Measurements from ENCODE around the gene KCNJ4.
A peak's percentile ranks its signal among the peaks of the same experiment; 100 is the strongest.

Gene KCNJ4

GRCh38 chr22:38435965-38436364 lies 19.0 kb downstream of the KCNJ4 start:
- TF ChIP-seq CTCF (IDR thresholded peaks at IDR 0.05; ENCODE audit: low read depth, low read length), result no peak
- DNase-seq (ENCODE audit: extremely low read depth, low read depth), result no peak

DNA sequence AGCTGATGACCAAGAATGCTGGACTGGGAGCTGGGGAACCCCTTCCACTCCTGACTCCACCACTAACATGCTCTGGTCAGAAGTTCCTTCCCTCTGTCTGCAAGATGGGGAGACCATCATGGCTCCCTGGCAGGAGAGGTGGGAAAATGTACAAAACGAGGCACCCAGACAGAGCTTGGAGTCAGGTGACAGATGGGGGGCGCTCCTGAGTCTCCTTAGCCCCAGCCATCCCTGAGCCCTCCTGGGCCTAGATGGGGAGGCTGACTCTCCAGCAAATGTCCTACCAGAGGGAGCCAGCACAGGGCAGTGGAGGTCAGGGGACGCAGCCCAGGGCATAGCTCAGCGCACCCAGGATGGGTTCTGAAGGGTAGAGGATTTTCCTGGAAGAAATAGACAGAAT lies 20.0 kb downstream of the KCNJ4 start:
- DNase-seq (ENCODE audit: extremely low read depth, low read depth), result no peak
- TF ChIP-seq CTCF (IDR thresholded peaks at IDR 0.05; ENCODE audit: low read depth, low read length), result no peak

GRCh38 chr22:38433871-38434270 lies 21.1 kb downstream of the KCNJ4 start:
- no peak for TF ChIP-seq CTCF (IDR thresholded peaks at IDR 0.05; ENCODE audit: low read depth, low read length)
- DNase-seq (ENCODE audit: extremely low read depth, low read depth), result no peak

GRCh38 chr22:38432264-38432663 lies 22.7 kb downstream of the KCNJ4 start:
- peak; percentile 11 for DNase-seq (ENCODE audit: extremely low read depth, low read depth)

GRCh38 chr22:38431266-38432010 lies 23.6 kb downstream of the KCNJ4 start:
- DNase-seq (ENCODE audit: extremely low read depth, low read depth), result no peak
- TF ChIP-seq CTCF (IDR thresholded peaks at IDR 0.05; ENCODE audit: low read depth, low read length), result no peak

More at GRCh38 chr22:38432264-38432663, 22.7 kb downstream of the KCNJ4 start:
- TF ChIP-seq CTCF (IDR thresholded peaks at IDR 0.05; ENCODE audit: low read depth, low read length), result no peak

DNA sequence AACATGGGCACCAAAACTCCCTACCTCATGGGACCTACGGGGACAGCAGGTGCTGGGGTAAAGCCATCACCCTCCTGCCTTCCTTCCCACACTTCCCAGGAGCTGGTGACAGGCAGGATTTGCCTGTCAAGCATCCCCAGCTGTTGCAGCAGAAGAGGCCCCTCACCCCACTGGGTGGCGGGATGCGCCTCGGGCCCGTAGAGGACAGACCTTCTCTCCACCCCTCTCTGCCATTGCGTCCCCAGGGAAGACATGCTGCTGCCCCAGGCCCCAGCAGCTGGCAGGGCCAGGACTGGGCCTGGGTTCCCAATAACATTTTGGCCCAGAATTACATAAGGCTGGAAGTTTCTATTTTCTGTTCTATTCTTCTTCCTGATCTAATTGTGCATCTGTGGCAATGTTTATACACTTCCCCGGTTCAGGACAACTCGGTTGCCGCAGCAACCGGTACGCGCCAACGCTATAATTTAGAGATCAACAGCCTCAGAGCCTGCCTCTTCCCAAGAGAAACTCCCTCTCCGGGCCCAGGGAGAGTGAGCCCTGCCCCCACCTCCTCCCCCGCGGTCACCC lies 25.4 kb downstream of the KCNJ4 start:
- TF ChIP-seq CTCF (IDR thresholded peaks at IDR 0.05; ENCODE audit: low read depth, low read length), result no peak
- DNase-seq (ENCODE audit: extremely low read depth, low read depth), result no peak

DNA sequence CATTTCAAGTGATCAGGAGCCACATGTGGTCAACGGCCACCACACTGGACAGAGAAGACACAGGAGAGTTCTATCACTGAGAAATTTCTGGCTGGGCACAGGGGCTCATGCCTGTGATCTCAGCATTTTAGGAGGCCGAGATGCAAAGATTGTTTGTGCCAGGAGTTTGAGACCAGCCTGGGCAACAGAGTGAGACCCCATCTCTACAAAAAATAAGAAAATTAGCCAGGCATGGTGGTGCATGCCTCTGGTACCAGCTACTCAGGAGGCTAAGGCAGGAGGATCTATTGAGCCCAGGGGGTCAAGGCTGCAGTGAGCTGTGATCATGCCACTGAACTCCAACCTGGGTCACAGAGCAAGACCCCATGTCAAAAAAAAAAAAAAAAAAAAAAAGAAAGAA lies 26.3 kb downstream of the KCNJ4 start:
- TF ChIP-seq CTCF (IDR thresholded peaks at IDR 0.05; ENCODE audit: low read depth, low read length), result no peak
- no peak for DNase-seq (ENCODE audit: extremely low read depth, low read depth)

Data from AG09319 (cell line).